Middle frontal gyrus (tissue), 1 donor: ENCODE results near the gene TMEM256.

Experiments used
- DNase-seq: peaks from one replicate; pipeline ENCODE4 v3.0.0-alpha.2; 2015; ENCODE audit warnings: low spot score; ENCODE audit errors: extremely low spot score

Gene TMEM256

DNA sequence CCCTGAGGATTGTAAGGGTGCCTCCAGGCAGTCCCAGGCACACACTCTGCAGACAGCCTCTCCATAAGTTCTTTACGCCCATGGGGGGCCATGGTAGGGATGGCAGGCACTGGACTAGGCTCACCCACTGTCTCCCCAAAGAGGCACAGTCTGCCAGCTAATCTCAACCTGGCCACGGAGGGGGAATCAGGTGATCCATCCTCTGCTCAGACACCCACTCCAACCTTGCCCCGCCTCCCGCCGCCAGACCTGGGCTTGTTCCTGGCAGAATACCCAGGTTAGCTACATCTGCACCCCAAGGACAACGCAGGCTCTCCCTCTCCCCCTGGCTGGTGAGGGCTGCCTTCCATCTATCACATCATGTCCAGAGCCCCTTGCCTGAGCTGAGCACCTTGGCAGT is 5.0 kb upstream of the TMEM256 start:
- no peak for DNase-seq

GRCh38 chr17:7408252-7408727 is 4.4 kb upstream of the TMEM256 start:
- no peak for DNase-seq

GRCh38 chr17:7407485-7408251 is 3.8 kb upstream of the TMEM256 start, which contains the start of gene NLGN2:
NLGN2 (plus strand) TSS chr17:7407845; CDS start chr17:7408256, 411 bp downstream.
- no peak for DNase-seq

GRCh38 chr17:7407082-7407481 is 3.2 kb upstream of the TMEM256 start:
- no peak for DNase-seq

- no peak for DNase-seq
Measured at GRCh38 chr17:7406235-7406825, 2.4 kb upstream of the TMEM256 start.

DNA sequence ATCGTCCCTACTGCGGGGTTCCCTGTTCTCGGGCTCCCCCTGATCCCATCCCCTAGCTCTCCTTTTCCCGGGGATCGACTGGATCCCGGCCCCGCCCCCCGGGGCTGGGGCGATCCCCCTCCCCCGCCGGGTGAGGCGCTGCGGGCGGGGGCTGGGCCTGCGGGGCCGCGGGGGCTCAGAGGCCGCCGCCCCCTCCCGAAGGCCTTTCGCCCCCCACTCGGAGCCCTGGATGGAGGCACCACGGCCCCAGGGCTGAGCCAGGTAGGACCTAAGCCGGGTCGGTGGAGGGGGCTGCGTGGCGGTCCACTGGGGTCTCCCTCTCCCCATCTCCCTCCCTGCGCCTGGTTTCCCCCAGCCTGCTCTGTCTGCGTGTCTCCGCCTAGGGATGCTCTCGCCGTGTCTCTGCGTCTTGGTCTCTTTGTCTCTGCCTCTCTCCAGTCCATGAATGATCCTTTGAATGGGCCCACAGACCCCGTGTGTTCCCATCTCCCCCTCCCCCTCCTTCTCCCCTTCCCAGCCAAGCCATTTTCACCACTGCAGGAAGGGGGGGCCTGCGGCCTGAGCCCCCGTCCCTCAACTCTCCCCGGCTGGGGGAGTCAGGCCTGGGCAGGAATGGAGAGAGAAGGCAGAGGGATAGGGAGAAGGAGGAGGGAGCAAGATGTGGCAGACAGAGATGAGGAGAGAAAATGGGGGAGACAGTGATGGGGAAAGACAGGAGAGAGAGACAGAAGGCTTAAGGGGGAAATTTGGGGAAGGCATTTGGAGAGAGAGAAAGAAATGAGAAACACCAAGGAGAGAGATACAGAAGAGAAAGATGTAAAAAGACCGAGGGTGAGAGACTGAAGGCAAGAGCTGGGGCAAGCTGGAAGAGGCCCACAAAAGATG is 1.7 kb upstream of the TMEM256 start:
- DNase-seq, result no peak

DNA sequence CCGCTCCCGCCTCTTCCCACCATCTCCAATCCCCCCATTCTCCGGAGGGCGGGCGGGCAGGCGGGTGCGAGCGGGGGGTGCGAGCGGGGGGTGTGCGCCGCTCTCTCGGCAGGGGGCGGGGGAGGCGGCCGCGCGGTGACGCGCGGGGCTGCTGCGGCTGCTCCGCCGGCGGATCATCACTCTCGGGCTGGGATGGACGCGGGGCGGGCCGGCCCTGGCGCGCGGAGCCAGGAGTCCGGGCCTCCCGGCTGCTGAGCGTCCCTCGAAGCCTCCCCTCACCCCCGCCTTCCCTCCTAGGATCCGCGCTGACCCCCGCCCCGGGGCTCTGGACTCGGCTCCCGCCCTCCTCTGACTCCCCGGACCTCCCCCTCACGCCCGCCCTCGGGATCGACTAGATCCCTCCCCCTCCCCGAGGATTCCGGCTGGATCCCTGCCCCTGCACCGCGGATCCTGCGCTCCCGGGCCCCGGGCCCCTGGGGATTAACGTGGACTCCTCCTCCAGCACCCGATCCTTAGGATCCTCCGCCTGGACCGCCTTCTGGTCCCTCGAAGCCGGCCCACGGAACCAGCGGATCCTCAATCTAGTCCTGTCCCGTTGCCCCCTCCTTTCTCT is 946 bp upstream of the TMEM256 start:
- DNase-seq, result no peak

- no peak for DNase-seq
Measured at GRCh38 chr17:7403727-7403976, 245 bp downstream of the TMEM256 start.

GRCh38 chr17:7403043-7403726 is 712 bp downstream of the TMEM256 start:
- DNase-seq, result no peak

DNA sequence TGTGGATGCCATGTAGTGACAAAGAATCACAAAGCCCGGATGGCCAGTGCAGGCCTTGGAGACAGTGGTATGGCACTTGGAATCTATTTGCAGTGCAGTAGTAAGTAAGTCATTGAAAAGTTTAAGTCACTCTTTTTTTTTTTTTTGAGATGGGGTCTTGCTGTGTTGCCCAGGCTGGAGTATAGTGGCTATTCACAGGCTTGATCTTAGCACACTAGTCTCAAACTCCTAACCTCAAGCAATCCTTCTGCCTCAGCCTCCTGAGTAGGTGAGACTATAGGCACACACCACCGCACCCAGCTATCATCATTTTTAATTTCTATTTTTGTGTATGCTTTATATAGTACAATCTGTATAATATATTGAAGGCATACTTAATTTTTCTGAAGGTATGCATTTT is 5.3 kb downstream of the TMEM256 start:
- DNase-seq, result no peak

- no peak for DNase-seq
Measured at GRCh38 chr17:7396147-7396546, 7.8 kb downstream of the TMEM256 start.

- peak; percentile 57 for DNase-seq
Measured at GRCh38 chr17:7394452-7395191, 9.3 kb downstream of the TMEM256 start, which contains the start of gene PLSCR3. PLSCR3 (minus strand) TSS chr17:7394525; CDS start chr17:7394110, 415 bp downstream.

- no peak for DNase-seq
Measured at GRCh38 chr17:7393613-7394451, 10.1 kb downstream of the TMEM256 start.

DNA sequence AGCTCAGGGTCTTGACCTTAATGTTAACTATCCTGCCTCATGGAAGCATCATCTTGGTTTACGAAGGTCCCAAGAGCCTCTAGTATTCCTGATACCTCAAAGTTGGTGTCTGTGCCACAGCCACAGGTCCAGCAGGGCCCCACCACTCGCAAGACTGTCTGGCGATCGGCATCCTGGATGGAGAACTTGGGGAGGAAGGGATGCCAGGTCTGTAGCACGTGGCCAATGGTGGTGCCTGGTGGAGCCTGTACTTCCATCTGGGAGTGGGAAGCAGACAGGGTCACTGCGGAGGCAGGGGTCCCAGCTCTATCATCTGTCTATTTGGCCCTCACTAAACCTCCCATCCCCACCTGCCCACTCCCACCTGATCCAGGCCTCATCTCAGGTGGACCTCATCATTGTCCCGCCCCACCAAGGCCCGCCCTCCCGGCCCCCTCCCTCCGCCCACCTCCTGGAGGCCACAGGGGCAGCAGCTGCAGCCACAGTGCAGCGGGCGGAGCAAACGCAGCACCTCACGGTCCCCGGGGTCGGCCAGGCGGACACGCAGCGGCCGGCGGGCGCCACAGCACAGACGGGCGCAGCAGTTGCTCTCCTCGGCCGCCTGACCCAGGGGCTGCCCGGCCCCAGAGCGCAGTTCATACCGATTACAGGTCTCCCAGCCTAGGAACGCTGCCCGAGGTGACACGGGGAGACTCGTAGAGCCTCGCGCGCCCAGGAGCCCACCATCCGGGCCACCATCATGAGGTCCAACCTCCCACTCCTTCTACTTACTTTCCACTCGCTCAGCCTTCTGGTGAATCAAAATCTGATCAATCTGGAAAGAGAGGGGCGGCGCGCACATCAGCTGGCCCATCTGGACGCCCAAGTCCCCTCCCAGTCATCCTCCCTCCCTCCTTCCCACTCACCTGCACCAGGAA is 10.9 kb downstream of the TMEM256 start:
- DNase-seq, result no peak

GRCh38 chr17:7391307-7391706 is 12.6 kb downstream of the TMEM256 start:
- DNase-seq, result no peak

DNA sequence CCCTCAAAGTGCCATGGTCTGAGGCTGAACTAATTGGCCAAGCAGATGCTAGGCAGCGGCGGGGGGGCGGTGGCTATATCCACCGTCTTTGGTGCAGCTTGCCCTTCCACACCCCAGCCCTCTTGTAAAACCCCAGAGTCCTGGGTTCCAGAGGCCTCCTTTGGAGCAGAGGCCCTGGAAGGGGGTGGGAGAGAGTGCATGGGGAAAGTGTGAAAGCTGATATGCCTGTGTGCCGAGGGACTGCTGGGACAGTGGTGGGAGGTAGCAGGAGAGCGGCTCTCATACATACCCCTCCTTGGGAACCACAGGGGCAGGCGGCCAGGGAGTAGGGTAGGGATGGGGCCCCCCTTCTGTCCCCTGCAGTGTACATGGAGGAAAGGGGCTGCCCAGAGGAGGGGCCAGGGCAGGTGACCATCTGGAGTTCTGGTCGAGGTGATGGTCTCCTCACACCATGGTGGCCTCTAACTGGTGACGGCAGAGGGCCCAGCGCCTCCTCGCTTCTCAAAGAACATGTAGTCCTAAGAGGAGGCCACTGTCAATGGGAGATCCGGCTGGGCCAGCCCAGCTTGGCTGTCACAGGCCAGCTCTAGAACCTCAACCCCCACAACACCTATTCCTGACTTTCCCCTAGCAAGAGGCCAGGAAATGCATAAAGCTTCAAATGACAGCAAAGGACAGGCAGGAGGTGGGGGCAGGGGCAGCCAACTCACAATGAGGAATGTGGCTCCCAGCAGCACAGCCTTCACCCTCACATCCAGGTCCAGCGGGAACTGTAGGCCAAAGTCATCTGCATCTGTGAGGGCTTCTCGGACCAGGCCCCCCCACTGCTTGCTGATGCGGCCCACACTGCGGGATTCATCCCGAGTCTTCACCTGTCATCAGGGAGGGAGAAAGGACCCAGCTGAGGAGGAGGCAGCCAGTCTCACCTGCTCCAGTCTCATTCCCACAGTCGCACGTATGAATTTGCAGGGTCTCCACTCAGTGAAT is 13.7 kb downstream of the TMEM256 start:
- no peak for DNase-seq

DNA sequence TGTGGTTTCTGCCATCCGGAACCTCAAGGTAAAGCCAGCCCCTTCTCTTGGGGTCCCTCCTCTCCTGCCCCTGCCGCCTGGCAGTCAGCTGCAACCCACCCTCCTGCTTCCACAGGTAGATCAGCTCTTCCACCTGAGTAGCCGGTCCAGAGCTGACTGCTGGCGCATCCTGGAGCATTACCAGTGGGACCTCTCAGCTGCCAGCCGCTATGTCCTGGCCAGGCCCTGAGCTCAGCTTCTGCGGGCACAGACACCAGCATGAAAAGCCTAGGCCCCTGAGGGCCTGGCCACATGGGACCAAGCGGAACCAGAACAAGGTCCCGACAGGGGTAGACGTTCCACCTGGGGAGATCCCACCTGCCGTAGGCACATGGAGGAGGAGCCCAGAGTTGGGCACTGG is 15.0 kb downstream of the TMEM256 start:
- DNase-seq, result no peak
